ENCODE measurements around the gene MTHFR.
A peak's percentile ranks its signal among the peaks of the same experiment; 100 is the strongest.

MTHFR gene

GRCh38 chr1:11841245-11842153 lies 35.7 kb upstream of the MTHFR start:
- H3K9me2 ChIP-seq (ENCODE audit: low read depth, low read length) = no peaks in the 10 kb centered on the region
- H3K4me2 ChIP-seq (ENCODE audit: low read length) = peak overlapping the region; percentile 48; the same call in 1 of the 2 replicates
- TF ChIP-seq CTCF (IDR thresholded peaks at IDR 0.05; ENCODE audit: low read length) = no peak
- TF ChIP-seq EZH2 (IDR thresholded peaks at IDR 0.05; ENCODE audit: borderline replicate concordance, low read length) = no peak
- H3F3A ChIP-seq (ENCODE audit: insufficient read depth, low read length) = no peaks in the 10 kb centered on the region
- peak overlapping the region; percentile 47 for H3K27ac ChIP-seq (ENCODE audit: low read depth, low read length, poor library complexity, severe bottlenecking)
- H3K9ac ChIP-seq (ENCODE audit: low read length) = no peak overlapping the region
- no peaks in the 10 kb centered on the region for H3K27me3 ChIP-seq (ENCODE audit: insufficient read depth, low read length)
- no peak overlapping the region for H2AFZ ChIP-seq (ENCODE audit: low read length)
- peaks cover 22% of the 10 kb centered on the region for H3K4me1 ChIP-seq (ENCODE audit: insufficient read depth, low read length, severe bottlenecking)
- no peaks in the 10 kb centered on the region for H3K79me2 ChIP-seq (ENCODE audit: insufficient read depth, low read length)
- no peaks in the 10 kb centered on the region for H4K20me1 ChIP-seq (ENCODE audit: insufficient read depth, low read length)
- H3K9me3 ChIP-seq (ENCODE audit: low read length) = no peaks in the 10 kb centered on the region
- H3K36me3 ChIP-seq (ENCODE audit: insufficient read depth, low read length) = peaks cover 69% of the 10 kb centered on the region; the same call in 1 of the 2 replicates
- H3K4me3 ChIP-seq (ENCODE audit: low read depth, low read length, poor library complexity, severe bottlenecking) = peak overlapping the region; percentile 21

GRCh38 chr1:11839727-11840705 lies 34.3 kb upstream of the MTHFR start:
- Histone ChIP-seq H3K4me3 (ENCODE audit: low read depth, low read length, poor library complexity, severe bottlenecking) (no peak overlapping the region), H3F3A (ENCODE audit: insufficient read depth, low read length) (no peaks in the 10 kb centered on the region), H3K27ac (ENCODE audit: low read depth, low read length, poor library complexity, severe bottlenecking) (no peak overlapping the region), H3K9ac (ENCODE audit: low read length) (no peak overlapping the region), H3K79me2 (ENCODE audit: insufficient read depth, low read length) (no peaks in the 10 kb centered on the region), H4K20me1 (ENCODE audit: insufficient read depth, low read length) (no peaks in the 10 kb centered on the region), H3K27me3 (ENCODE audit: insufficient read depth, low read length) (no peaks in the 10 kb centered on the region), H2AFZ (ENCODE audit: low read length) (no peak overlapping the region), H3K9me3 (ENCODE audit: low read length) (no peaks in the 10 kb centered on the region), H3K36me3 (ENCODE audit: insufficient read depth, low read length) (peaks cover 74% of the 10 kb centered on the region; the same call in 1 of the 2 replicates), H3K4me1 (ENCODE audit: insufficient read depth, low read length, severe bottlenecking) (peaks cover 22% of the 10 kb centered on the region), H3K9me2 (ENCODE audit: low read depth, low read length) (no peaks in the 10 kb centered on the region), H3K4me2 (ENCODE audit: low read length) (no peak overlapping the region)
- TF ChIP-seq EZH2 (IDR thresholded peaks at IDR 0.05; ENCODE audit: borderline replicate concordance, low read length) (no peak), CTCF (IDR thresholded peaks at IDR 0.05; ENCODE audit: low read length) (no peak)

GRCh38 chr1:11838349-11839272 lies 32.8 kb upstream of the MTHFR start:
- Histone ChIP-seq H3K36me3 (ENCODE audit: insufficient read depth, low read length) (peaks cover 76% of the 10 kb centered on the region), H3K9me2 (ENCODE audit: low read depth, low read length) (no peaks in the 10 kb centered on the region), H3F3A (ENCODE audit: insufficient read depth, low read length) (no peaks in the 10 kb centered on the region), H3K9me3 (ENCODE audit: low read length) (no peaks in the 10 kb centered on the region), H3K4me3 (ENCODE audit: low read depth, low read length, poor library complexity, severe bottlenecking) (no peak overlapping the region), H3K9ac (ENCODE audit: low read length) (no peak overlapping the region), H3K4me2 (ENCODE audit: low read length) (no peak overlapping the region), H3K27ac (ENCODE audit: low read depth, low read length, poor library complexity, severe bottlenecking) (no peak overlapping the region), H3K27me3 (ENCODE audit: insufficient read depth, low read length) (no peaks in the 10 kb centered on the region), H4K20me1 (ENCODE audit: insufficient read depth, low read length) (no peaks in the 10 kb centered on the region), H2AFZ (ENCODE audit: low read length) (no peak overlapping the region), H3K79me2 (ENCODE audit: insufficient read depth, low read length) (no peaks in the 10 kb centered on the region), H3K4me1 (ENCODE audit: insufficient read depth, low read length, severe bottlenecking) (peaks cover 22% of the 10 kb centered on the region)
- TF ChIP-seq CTCF (IDR thresholded peaks at IDR 0.05; ENCODE audit: low read length) (peak; percentile 97), EZH2 (IDR thresholded peaks at IDR 0.05; ENCODE audit: borderline replicate concordance, low read length) (no peak)
